AG08395 (cell line): ENCODE data around the gene PGAM4.
A peak's percentile ranks its signal among the peaks of the same experiment; 100 is the strongest.
"Not testable (repeated sequence)": the region's sequence is repeated elsewhere in the genome, so short reads cannot be mapped to it uniquely, and the experiment has no call there.

Experiments
- DNase-seq: peaks from one replicate; pipeline ENCODE4 v3.0.0; 2012; ENCODE audit warnings: mixed read lengths, low spot score

The PGAM4 gene

GRCh38 chrX:77925764-77926163 is 43.7 kb downstream of the PGAM4 start:
- DNase-seq: no peak

GRCh38 chrX:77924320-77924859 is 45.0 kb downstream of the PGAM4 start:
- no peak for DNase-seq

- no peak for DNase-seq
These were observed 46.7 kb downstream of the PGAM4 start for GRCh38 chrX:77922787-77923186.

- DNase-seq: not testable (repeated sequence)
These were observed 50.1 kb downstream of the PGAM4 start for GRCh38 chrX:77919370-77919769.

GRCh38 chrX:77918568-77918967 is 50.9 kb downstream of the PGAM4 start:
- peak; percentile 24 for DNase-seq
